Activated T-helper 1 cell treated with anti-CD3 and anti-CD28 coated beads, Interleukin-2, amount 50 U/mL, for 16 hours (primary cell): ENCODE results near the gene DNAAF6.

Source experiments
- DNase-seq, 2 donors: peaks; one replicate each; pipeline ENCODE4 v3.0.0-alpha.2; 2020; ENCODE audit warnings: low read depth in 1 of 2, low spot score in 1 of 2

DNAAF6 gene

DNA sequence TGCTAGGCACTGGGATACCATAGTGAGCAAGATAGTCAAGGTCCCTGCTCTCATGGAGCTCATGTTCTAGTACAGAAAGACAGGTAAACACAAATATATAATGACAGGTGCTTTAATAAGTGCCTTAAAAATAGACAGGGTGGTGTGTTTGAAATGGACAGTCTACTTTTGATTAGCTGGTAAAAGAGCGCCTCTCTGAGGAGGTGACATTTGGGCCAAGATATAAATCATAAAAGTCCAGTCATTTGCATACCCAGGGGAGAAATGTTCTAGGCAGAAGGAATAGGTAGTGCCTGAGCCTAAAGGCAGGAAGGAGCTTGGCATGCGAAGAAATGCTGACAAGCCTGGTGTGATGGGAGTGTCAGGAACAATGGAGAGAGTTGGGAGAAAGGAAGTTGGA is 83.6 kb downstream of the DNAAF6 start:
- DNase-seq, result no peak

DNA sequence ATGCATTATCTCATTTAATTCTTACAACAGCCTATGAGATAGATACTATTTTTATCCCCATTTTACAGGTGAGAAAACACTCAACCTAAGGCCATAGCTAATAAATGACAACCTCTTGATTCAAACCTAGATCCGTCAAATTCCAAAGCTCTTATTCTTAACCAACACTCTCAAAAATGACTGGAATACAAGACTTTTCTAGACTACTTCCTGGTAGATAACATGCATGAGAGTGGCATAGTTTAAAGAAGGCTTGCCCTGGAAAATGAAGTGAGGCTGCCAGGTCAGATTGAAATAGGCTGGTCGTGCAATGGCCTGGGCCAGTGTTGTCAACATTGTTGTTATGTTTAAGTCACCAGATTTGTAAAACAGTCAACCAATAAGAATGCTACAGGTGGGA is 86.6 kb downstream of the DNAAF6 start:
- DNase-seq, result no peak
